ENCODE results near the gene BNC2.

Gene BNC2

GRCh38 chr9:16611983-16612382, 258.5 kb downstream of the BNC2 start:
- no peak overlapping the region for H3K4me3 ChIP-seq (ENCODE audit: low read depth, low read length)
- no peaks in the 10 kb centered on the region for H3K36me3 ChIP-seq
- no peaks in the 10 kb centered on the region; the same call in 1 of the 2 replicates for H3K4me1 ChIP-seq
- no peaks in the 10 kb centered on the region for H3K27me3 ChIP-seq
- TF ChIP-seq CTCF (IDR thresholded peaks at IDR 0.05; ENCODE audit: low read depth, low read length), result no peak
- no peak for DNase-seq
- H3K9me3 ChIP-seq, result no peaks in the 10 kb centered on the region

- Histone ChIP-seq H3K4me1 (no peaks in the 10 kb centered on the region; the same call in 1 of the 2 replicates), H3K36me3 (no peaks in the 10 kb centered on the region), H3K27me3 (no peaks in the 10 kb centered on the region), H3K9me3 (no peaks in the 10 kb centered on the region), H3K4me3 (ENCODE audit: low read depth, low read length) (no peak overlapping the region)
- no peak for TF ChIP-seq CTCF (IDR thresholded peaks at IDR 0.05; ENCODE audit: low read depth, low read length)
- no peak for DNase-seq
These were observed 259.5 kb downstream of the BNC2 start for GRCh38 chr9:16611001-16611400.

- no peaks in the 10 kb centered on the region for H3K9me3 ChIP-seq
- H3K36me3 ChIP-seq, result no peaks in the 10 kb centered on the region
- H3K4me1 ChIP-seq, result no peaks in the 10 kb centered on the region; the same call in 1 of the 2 replicates
- no peak for TF ChIP-seq CTCF (IDR thresholded peaks at IDR 0.05; ENCODE audit: low read depth, low read length)
- no peak overlapping the region for H3K4me3 ChIP-seq (ENCODE audit: low read depth, low read length)
- DNase-seq, result no peak
- H3K27me3 ChIP-seq, result no peaks in the 10 kb centered on the region
These were observed 259.9 kb downstream of the BNC2 start for GRCh38 chr9:16610538-16610937.

GRCh38 chr9:16608906-16609305, 261.6 kb downstream of the BNC2 start:
- Histone ChIP-seq H3K4me3 (ENCODE audit: low read depth, low read length) (no peak overlapping the region), H3K9me3 (no peaks in the 10 kb centered on the region), H3K27me3 (no peaks in the 10 kb centered on the region), H3K4me1 (no peaks in the 10 kb centered on the region; the same call in 1 of the 2 replicates), H3K36me3 (no peaks in the 10 kb centered on the region)
- TF ChIP-seq CTCF (IDR thresholded peaks at IDR 0.05; ENCODE audit: low read depth, low read length), result no peak
- no peak for DNase-seq

- Histone ChIP-seq H3K36me3 (no peaks in the 10 kb centered on the region), H3K4me1 (no peaks in the 10 kb centered on the region), H3K9me3 (no peaks in the 10 kb centered on the region), H3K27me3 (no peaks in the 10 kb centered on the region), H3K4me3 (ENCODE audit: low read depth, low read length) (no peak overlapping the region)
- no peak for TF ChIP-seq CTCF (IDR thresholded peaks at IDR 0.05; ENCODE audit: low read depth, low read length)
- DNase-seq, result no peak
These were observed 268.0 kb downstream of the BNC2 start for GRCh38 chr9:16602494-16602893.

GRCh38 chr9:16601991-16602390, 268.5 kb downstream of the BNC2 start:
- H3K4me3 ChIP-seq (ENCODE audit: low read depth, low read length), result no peak overlapping the region
- H3K36me3 ChIP-seq, result no peaks in the 10 kb centered on the region
- no peak for TF ChIP-seq CTCF (IDR thresholded peaks at IDR 0.05; ENCODE audit: low read depth, low read length)
- no peaks in the 10 kb centered on the region for H3K27me3 ChIP-seq
- no peak for DNase-seq
- no peaks in the 10 kb centered on the region for H3K9me3 ChIP-seq
- H3K4me1 ChIP-seq, result no peaks in the 10 kb centered on the region
